Anterior cingulate cortex (tissue), 58 donors: ENCODE measurements around the gene SPP1.
"Not testable (repeated sequence)": the region's sequence is repeated elsewhere in the genome, so short reads cannot be mapped to it uniquely, and the experiment has no call there.

Experiments used
- DNase-seq, 58 donors: peaks; one replicate each; lab custom pipeline; 2025; lab: John Stamatoyannopoulos, UW

Gene SPP1

DNA sequence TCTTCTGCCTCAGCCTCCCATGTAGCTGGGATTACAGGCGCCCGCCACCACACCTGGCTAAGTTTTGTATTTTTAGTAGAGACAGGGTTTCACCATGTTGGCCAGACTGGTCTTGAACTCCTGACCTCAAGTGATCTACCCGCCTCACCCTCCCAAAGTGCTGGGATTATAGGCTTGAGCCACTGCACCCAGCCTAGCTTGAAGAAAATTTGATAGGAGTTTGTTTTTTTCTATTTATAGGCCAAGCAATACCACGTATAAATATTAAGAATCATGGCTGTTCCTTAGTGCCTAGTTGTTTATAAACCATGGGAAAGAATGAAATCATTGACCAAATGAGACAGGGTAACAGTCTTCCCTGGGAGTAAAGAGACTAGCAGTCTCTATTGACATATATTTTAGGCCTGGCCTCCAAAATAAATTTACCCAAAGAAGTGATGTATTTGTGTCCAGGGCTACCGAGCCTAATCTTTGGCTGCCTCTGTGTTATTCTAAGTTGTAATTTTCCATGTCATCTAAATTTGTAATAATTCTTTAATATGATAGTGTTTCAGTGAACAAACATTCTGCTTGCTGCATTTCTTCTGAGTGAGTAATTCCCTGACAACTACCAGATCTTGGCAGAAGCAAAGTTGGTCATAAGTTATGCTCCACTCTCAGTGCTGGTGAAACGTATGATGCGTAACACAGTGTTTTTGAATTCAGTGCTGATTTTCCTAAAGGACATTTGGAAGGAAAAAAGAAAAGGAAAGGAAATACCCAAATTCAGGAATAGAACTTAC lies 42.2 kb downstream of the SPP1 start:
- DNase-seq: no peak

- peak in 12 of 58 donors; percentile 4 to 38 (median 9) for DNase-seq
Measured at GRCh38 chr4:88018466-88018865, 43.0 kb downstream of the SPP1 start.

DNA sequence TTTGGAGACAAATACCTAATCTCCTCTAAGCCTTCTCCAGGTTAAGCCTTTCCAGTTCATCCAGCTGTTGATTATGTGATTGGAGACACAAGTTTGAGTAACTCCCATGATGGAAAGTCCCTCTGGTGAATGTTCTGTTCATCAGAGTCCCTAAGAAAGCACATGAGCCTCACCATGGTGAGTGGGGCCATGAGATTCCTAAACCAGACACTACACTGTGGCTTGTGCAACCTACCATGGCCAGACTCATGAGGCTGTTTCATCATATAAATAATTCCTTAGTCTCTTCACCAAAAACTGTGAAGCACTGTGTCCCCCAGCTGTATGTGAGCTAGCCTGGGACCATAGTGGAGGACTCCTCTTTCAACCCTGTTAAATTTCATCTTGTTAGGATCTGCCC lies 46.3 kb downstream of the SPP1 start:
- no peak for DNase-seq

DNA sequence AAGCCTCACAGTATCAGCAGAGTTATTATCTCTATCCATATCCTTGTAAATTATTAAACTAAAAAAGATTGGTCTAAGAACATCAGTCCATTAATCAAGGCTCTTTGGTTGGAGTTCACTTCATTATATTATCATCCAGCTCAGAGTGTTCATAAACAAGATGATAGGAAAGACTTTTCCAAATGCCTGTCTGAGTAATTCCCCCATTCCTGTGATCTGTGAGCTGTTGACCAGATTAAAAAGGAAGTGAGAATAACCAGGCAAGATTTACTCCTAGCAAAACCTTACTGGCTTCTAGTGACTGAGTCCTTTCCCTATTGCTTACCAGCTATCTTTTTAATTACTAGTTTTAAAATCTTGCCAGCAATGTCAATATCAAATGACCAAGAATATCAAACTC lies 46.8 kb downstream of the SPP1 start:
- no peak for DNase-seq

GRCh38 chr4:88025868-88026661 lies 50.6 kb downstream of the SPP1 start:
- not testable (repeated sequence) for DNase-seq

DNA sequence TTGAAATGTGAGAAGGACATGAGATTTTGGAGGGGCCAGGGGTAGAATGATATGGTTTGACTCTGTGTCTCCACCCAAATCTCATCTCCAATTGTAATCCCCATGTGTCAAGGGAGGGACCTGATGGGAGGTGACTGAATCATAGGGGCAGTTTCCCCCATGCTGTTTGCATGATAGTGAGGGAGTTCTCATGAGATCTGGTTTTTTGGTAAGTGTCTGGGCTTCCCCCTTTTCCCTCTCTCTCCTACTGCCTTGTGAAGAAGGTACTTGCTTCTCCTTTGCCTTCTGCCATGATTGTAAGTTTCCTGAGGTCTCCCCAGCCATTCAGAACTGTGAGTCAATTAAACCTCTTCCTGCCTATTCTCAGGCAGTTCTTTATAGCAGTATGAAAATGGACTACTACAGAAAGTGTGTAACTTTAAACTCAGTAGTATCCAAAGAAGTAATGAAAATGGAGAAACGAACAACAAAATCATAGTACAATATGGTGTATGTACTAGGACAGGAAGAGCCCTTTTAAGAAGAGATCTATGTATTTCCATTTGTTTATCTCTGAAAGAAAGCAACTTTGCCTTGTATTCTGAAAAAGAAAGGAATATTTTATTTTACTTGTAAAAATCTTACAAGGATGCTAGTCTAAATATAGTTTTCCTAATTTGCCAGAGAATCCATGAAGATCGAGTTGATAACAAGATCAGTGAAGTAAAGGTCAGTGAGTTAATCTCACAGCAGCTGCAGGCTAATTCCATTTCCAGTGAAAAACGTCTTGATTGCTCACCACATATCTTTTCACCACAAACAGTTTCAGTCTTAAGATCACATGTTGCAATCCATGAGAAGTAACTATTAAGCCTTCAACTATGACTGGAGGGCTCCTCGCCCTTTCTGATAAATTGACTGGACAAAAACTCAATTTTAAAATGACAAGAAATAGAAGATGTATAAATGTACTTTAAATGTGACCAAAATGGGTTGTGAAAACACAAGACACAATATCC lies 52.4 kb downstream of the SPP1 start:
- DNase-seq: no peak

DNA sequence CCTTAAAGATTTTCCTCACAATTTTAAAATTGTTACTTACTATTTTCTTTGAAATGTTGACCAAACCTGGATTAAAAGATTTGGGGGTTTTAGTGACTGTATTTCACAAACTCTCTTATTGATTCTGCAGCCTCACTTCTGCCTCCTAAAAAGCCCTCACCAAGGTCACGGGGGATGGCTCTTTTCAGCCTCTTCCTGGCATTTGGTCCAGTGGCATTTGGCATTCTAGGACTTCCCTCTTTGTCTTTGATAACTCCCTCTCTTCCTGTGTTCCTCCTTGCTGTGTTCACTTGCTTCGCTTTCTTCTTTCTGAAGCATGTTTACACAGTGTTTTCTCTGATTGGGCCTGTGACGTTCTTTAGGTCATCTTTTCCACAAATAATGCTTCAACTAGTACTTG lies 53.4 kb downstream of the SPP1 start:
- peak in 1 of 58 donors; percentile 3 for DNase-seq

DNA sequence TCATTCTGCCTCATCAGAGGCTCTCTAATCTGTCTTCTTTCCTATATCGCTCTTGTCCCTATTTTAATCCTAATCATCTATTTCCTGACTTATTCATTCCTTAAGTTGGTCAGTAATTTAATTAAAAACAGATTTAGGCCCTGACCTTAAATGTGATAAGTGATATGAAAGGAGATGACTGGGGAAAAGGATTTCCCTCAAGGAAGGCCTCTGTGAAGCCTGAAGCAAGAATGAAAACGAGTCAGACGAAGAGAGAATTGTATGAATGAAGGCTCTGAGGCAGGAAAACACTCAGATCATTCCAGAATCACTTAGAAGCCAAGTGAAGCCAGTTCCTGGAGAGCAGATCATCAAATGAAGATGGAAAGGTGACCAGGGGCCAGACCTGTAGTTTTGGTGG lies 54.0 kb downstream of the SPP1 start:
- no peak for DNase-seq

GRCh38 chr4:88030565-88031310 lies 55.2 kb downstream of the SPP1 start:
- no peak for DNase-seq
